AG10803 (cell line): ENCODE results near the gene EEFSEC.

ENCODE experiments used
- DNase-seq: peaks from one replicate; pipeline ENCODE4 v3.0.0; 2010; ENCODE audit warnings: low read depth
- H3K4me3 ChIP-seq: 2 replicates; pipeline ENCODE4 v1.5.1; 2011; ENCODE audit warnings: mild to moderate bottlenecking, low read length, control low read depth
- TF ChIP-seq, protein P1 (sequence below): conservative IDR thresholded peaks from 2 replicates; pipeline ENCODE4 v1.5.1; 2011; ENCODE audit warnings: mild to moderate bottlenecking, low read length, control low read depth, inconsistent platforms

Gene EEFSEC

DNA sequence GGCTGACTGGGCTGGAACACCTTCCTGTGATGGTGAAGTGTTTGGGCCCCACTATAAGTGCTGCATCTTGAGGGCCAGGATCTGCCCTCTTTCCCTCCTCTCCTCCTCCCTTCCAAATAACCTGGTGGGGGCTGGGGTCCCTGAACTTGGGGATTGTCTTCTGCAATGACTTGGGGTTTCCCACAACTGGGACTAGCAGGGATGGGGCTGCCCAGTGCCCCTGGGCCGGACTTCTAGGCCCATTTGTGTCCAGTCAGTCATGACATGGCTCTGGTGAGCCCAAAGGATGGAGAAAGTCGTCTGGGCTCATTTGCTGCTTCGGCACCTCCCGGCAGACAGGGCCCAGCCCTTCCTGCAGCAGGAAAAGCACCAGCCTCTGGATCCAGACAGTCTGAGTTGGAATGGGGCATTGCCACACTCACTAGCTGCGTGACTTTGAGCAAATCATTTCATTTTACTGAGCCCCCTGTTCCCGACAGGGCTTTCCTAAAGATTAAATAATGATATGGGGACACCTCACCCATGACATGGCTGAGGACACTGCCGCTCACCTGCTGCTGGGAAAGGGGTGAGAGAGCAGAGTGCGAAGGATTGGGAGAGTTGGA is 200.2 kb downstream of the EEFSEC start:
- H3K4me3 ChIP-seq: no peak overlapping the region
- TF ChIP-seq, protein P1, sequence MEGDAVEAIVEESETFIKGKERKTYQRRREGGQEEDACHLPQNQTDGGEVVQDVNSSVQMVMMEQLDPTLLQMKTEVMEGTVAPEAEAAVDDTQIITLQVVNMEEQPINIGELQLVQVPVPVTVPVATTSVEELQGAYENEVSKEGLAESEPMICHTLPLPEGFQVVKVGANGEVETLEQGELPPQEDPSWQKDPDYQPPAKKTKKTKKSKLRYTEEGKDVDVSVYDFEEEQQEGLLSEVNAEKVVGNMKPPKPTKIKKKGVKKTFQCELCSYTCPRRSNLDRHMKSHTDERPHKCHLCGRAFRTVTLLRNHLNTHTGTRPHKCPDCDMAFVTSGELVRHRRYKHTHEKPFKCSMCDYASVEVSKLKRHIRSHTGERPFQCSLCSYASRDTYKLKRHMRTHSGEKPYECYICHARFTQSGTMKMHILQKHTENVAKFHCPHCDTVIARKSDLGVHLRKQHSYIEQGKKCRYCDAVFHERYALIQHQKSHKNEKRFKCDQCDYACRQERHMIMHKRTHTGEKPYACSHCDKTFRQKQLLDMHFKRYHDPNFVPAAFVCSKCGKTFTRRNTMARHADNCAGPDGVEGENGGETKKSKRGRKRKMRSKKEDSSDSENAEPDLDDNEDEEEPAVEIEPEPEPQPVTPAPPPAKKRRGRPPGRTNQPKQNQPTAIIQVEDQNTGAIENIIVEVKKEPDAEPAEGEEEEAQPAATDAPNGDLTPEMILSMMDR: no peak
- no peak for DNase-seq

DNA sequence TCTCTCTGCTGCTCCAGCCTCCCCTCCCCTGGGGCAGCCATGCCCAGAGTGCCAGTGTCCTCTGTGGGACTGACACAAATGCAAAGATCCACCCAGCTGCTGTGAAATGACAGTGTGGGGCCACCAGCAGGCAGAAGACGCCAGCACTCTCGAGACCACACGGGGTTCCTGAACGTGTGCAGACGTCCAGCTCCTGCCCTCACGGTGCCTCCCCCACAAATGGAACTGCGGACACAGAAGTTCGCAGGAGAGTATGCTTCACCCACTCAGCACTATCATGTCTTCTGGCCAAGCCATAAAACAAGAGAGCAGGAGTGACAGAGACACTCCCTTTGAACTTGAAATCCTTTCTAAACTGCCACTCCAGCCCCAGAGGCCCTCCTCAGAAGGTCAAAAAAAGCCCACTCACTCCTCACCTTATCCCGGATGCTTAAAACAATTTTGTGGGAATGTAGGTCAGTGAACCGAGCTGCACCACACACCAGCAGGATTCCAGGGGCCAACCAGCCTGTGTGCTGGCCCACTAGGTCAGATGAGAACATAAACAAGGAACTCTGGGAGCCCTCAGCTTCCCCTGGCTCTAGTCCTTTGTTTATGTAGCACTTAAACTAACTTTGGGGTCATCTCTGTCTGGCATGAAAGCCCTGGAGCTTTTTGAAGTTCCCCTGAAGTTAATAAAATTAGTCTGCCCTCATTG is 200.9 kb downstream of the EEFSEC start:
- no peak for DNase-seq
- TF ChIP-seq, protein P1: no peak
- H3K4me3 ChIP-seq: no peak overlapping the region

DNA sequence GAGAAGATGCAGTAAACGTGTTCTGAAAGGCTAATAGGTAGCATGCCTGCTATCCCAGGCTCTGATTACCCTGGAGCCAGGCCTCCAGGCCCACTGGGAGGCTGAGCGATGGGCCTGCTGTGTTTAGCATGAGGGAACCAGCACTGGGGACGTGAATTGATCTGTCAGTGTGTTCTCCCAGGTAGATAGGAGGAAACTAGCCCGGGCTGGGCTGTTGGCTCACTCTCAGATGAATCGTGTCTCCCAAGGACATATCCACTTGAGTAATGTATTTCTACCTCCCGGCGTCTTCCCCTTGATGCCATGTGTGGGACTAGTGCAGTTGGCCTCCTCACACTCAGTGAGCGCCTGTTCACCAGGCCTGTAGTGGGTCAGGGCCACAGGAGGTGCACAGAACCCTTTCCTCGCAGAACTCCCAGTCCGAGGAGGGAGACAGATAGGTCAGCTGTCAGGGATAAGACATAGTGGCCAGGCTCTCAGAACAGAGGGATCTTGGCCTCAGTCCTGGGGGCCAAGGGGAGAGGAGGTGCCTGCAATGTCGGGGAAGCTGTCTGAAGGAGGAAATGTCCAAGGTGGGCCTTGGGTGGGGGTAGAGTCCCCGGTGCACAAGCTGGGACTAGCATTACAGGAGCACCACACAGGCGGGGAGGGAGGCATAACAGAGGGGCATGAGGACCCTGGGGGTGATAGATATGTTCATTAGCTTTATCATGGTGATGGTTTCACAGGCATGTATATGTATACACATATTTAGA is 201.7 kb downstream of the EEFSEC start:
- H3K4me3 ChIP-seq: no peak overlapping the region
- DNase-seq: no peak
- TF ChIP-seq, protein P1: no peak

DNA sequence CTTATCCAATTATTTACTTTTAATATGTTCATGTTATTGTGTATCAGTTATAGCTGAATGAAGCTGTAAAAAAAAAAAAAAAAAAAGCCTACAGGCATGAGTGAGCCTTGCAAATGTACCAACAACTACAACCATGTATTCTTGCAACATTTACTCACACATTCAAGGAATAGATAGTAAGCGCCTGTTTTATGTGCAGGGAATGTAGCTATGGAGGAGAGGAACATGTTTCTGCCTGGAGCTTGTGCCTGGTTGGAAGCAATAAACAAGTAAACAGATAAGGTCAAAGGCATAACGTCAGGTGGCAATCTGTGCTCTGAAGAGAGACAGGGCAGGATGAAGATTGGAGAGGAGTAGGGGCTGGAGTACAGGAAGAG is 202.2 kb downstream of the EEFSEC start:
- TF ChIP-seq, protein P1: no peak
- DNase-seq: no peak
- no peak overlapping the region for H3K4me3 ChIP-seq

DNA sequence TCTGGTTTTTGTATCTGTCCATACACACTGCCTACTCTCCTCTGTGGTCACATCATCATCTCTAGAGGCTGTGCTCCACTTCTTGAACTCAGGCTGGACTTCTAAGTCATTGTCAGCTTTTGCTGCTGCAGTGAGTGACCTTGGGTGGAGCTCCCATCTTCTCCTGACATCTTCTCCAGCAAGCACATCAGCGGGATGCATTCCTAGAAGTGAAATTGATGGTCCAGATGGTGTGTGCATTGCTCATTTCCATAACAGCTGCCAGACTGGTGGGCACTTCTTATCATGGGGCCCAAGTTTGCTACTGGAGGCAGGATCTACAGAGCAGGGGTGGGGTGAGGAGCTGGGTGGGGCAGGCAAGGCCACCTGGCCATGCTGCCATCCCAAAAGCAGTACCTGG is 203.5 kb downstream of the EEFSEC start:
- no peak overlapping the region for H3K4me3 ChIP-seq
- TF ChIP-seq, protein P1: no peak
- DNase-seq: no peak

DNA sequence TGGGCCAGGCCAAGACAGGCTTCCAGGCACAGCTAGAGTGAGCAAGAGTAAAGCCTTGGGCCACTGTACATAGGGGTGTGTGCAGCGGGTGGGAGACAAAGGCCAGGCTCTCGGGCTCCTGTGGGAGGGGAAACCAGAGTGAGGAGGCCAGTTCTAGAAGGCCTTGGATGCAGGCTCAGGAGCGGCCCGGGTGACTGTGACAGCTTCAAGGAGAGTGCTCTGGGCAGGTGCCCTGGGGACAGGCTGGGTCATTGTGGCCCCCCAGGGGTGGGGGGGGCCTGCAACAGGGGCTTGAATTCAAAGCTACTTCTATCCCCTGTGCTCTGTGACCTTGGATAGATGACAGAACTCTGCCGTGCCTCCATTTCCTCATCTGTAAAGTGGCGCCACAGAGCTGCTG is 204.3 kb downstream of the EEFSEC start:
- TF ChIP-seq, protein P1: no peak
- DNase-seq: no peak
- no peak overlapping the region for H3K4me3 ChIP-seq
